WTC11 (cell line): ENCODE data around the gene C8B.

Experiments used
- CBFB ChIP-seq: sonication (generic); formaldehyde crosslinking; IDR thresholded peaks from 2 replicates; pipeline ENCODE4 v1.8.1; 2022; ENCODE audit warnings: mild to moderate bottlenecking, low read depth, missing genetic modification reagents
- ELF4 ChIP-seq: sonication (generic); formaldehyde crosslinking; IDR thresholded peaks from 2 replicates; pipeline ENCODE4 v1.8.1; 2022; ENCODE audit warnings: low read depth, mild to moderate bottlenecking, moderate library complexity, missing genetic modification reagents
- TF ChIP-seq, protein P1 (sequence below): fragments of 200-600 bp; IDR thresholded peaks from 2 replicates; pipeline ENCODE4 v1.8.0; 2022; ENCODE audit warnings: antibody characterized with exemption
- TF ChIP-seq, protein P2 (sequence below): sonication (generic); formaldehyde crosslinking; IDR thresholded peaks from 2 replicates; pipeline ENCODE4 v1.8.0; 2022; ENCODE audit warnings: mild to moderate bottlenecking, missing genetic modification reagents
- TF ChIP-seq, protein P3 (sequence below): sonication (generic); formaldehyde crosslinking; IDR thresholded peaks from 2 replicates; pipeline ENCODE4 v1.8.0; 2023; ENCODE audit warnings: missing genetic modification reagents
- TF ChIP-seq, protein P4 (sequence below): sonication (generic); formaldehyde crosslinking; IDR thresholded peaks from 2 replicates; pipeline ENCODE4 v1.8.1; 2022; ENCODE audit warnings: mild to moderate bottlenecking, moderate library complexity, missing genetic modification reagents
- TF ChIP-seq, protein P5 (sequence below): sonication (generic); formaldehyde crosslinking; IDR thresholded peaks from 2 replicates; pipeline ENCODE4 v1.8.0; 2022; ENCODE audit warnings: missing genetic modification reagents
- TF ChIP-seq, protein P6 (sequence below): sonication (generic); formaldehyde crosslinking; IDR thresholded peaks from 2 replicates; pipeline ENCODE4 v1.8.0; 2023; ENCODE audit warnings: mild to moderate bottlenecking, missing genetic modification reagents
- TF ChIP-seq, protein P7 (sequence below): sonication (generic); formaldehyde crosslinking; IDR thresholded peaks from 2 replicates; pipeline ENCODE4 v1.8.1; 2023; ENCODE audit warnings: mild to moderate bottlenecking, missing genetic modification reagents, moderate library complexity

DNA sequence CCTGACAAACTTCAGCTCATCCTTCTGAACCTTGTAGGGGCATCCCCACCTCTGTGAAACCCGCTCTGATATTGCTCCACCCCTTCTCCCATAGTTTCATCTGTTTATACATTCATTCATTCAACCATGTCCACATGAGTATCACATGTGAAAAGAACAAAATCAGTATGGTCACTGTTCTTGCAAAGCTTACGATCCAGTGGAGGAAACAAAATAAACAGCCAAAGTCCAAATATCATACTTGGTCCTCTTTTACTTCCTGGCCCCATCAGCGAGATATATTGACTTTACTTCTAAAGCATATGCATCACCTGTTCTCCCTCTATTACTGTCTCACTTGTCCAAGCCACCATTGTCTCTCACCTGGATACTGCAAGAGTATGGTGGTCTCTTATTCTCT lies 75.6 kb downstream of the C8B start:
- TF ChIP-seq, protein P1, sequence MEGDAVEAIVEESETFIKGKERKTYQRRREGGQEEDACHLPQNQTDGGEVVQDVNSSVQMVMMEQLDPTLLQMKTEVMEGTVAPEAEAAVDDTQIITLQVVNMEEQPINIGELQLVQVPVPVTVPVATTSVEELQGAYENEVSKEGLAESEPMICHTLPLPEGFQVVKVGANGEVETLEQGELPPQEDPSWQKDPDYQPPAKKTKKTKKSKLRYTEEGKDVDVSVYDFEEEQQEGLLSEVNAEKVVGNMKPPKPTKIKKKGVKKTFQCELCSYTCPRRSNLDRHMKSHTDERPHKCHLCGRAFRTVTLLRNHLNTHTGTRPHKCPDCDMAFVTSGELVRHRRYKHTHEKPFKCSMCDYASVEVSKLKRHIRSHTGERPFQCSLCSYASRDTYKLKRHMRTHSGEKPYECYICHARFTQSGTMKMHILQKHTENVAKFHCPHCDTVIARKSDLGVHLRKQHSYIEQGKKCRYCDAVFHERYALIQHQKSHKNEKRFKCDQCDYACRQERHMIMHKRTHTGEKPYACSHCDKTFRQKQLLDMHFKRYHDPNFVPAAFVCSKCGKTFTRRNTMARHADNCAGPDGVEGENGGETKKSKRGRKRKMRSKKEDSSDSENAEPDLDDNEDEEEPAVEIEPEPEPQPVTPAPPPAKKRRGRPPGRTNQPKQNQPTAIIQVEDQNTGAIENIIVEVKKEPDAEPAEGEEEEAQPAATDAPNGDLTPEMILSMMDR, result no peak
- no peak for TF ChIP-seq ELF4 (CRISPR knock-in tag)
- TF ChIP-seq, protein P2, sequence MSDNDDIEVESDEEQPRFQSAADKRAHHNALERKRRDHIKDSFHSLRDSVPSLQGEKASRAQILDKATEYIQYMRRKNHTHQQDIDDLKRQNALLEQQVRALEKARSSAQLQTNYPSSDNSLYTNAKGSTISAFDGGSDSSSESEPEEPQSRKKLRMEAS (CRISPR knock-in tag), result no peak
- TF ChIP-seq, protein P3, sequence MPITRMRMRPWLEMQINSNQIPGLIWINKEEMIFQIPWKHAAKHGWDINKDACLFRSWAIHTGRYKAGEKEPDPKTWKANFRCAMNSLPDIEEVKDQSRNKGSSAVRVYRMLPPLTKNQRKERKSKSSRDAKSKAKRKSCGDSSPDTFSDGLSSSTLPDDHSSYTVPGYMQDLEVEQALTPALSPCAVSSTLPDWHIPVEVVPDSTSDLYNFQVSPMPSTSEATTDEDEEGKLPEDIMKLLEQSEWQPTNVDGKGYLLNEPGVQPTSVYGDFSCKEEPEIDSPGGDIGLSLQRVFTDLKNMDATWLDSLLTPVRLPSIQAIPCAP (CRISPR knock-in tag), result no peak
- TF ChIP-seq, protein P4, sequence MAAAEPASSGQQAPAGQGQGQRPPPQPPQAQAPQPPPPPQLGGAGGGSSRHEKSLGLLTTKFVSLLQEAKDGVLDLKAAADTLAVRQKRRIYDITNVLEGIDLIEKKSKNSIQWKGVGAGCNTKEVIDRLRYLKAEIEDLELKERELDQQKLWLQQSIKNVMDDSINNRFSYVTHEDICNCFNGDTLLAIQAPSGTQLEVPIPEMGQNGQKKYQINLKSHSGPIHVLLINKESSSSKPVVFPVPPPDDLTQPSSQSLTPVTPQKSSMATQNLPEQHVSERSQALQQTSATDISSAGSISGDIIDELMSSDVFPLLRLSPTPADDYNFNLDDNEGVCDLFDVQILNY (CRISPR knock-in tag), result no peak
- TF ChIP-seq, protein P5, sequence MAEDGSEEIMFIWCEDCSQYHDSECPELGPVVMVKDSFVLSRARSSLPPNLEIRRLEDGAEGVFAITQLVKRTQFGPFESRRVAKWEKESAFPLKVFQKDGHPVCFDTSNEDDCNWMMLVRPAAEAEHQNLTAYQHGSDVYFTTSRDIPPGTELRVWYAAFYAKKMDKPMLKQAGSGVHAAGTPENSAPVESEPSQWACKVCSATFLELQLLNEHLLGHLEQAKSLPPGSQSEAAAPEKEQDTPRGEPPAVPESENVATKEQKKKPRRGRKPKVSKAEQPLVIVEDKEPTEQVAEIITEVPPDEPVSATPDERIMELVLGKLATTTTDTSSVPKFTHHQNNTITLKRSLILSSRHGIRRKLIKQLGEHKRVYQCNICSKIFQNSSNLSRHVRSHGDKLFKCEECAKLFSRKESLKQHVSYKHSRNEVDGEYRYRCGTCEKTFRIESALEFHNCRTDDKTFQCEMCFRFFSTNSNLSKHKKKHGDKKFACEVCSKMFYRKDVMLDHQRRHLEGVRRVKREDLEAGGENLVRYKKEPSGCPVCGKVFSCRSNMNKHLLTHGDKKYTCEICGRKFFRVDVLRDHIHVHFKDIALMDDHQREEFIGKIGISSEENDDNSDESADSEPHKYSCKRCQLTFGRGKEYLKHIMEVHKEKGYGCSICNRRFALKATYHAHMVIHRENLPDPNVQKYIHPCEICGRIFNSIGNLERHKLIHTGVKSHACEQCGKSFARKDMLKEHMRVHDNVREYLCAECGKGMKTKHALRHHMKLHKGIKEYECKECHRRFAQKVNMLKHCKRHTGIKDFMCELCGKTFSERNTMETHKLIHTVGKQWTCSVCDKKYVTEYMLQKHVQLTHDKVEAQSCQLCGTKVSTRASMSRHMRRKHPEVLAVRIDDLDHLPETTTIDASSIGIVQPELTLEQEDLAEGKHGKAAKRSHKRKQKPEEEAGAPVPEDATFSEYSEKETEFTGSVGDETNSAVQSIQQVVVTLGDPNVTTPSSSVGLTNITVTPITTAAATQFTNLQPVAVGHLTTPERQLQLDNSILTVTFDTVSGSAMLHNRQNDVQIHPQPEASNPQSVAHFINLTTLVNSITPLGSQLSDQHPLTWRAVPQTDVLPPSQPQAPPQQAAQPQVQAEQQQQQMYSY (CRISPR knock-in tag), result no peak
- TF ChIP-seq, protein P6, sequence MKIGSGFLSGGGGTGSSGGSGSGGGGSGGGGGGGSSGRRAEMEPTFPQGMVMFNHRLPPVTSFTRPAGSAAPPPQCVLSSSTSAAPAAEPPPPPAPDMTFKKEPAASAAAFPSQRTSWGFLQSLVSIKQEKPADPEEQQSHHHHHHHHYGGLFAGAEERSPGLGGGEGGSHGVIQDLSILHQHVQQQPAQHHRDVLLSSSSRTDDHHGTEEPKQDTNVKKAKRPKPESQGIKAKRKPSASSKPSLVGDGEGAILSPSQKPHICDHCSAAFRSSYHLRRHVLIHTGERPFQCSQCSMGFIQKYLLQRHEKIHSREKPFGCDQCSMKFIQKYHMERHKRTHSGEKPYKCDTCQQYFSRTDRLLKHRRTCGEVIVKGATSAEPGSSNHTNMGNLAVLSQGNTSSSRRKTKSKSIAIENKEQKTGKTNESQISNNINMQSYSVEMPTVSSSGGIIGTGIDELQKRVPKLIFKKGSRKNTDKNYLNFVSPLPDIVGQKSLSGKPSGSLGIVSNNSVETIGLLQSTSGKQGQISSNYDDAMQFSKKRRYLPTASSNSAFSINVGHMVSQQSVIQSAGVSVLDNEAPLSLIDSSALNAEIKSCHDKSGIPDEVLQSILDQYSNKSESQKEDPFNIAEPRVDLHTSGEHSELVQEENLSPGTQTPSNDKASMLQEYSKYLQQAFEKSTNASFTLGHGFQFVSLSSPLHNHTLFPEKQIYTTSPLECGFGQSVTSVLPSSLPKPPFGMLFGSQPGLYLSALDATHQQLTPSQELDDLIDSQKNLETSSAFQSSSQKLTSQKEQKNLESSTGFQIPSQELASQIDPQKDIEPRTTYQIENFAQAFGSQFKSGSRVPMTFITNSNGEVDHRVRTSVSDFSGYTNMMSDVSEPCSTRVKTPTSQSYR, result no peak
- TF ChIP-seq CBFB (CRISPR knock-in tag), result no peak
- TF ChIP-seq, protein P7, sequence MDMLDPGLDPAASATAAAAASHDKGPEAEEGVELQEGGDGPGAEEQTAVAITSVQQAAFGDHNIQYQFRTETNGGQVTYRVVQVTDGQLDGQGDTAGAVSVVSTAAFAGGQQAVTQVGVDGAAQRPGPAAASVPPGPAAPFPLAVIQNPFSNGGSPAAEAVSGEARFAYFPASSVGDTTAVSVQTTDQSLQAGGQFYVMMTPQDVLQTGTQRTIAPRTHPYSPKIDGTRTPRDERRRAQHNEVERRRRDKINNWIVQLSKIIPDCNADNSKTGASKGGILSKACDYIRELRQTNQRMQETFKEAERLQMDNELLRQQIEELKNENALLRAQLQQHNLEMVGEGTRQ (CRISPR knock-in tag), result no peak
